Inferior parietal cortex (tissue), 1 donor: ENCODE measurements around the gene BAZ1B.
"Not testable (repeated sequence)": the region's sequence is repeated elsewhere in the genome, so short reads cannot be mapped to it uniquely, and the experiment has no call there.

Experiments
- DNase-seq: peaks from one replicate; pipeline ENCODE4 v3.0.0-alpha.2; 2016; ENCODE audit errors: extremely low spot score

BAZ1B gene

DNA sequence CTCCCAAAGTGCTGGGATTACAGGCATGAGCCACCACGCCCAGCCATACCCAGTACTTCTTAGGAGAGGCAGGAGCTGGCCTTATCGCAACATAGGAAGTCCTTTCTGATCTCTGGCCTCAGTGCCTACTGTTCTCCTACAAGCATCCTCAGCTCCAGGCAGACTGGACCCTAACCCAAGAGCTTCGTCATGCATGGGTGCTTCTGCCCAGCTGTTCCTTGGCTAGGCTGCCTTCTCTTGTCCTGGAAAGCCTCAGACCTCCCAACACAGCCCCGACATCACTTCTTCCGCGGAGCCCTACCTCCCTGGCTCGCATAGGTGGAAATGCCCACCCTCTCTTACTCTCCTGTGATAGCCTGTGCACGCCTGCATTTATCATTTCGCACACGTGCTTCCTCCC, 19.6 kb upstream of the BAZ1B start:
- no peak for DNase-seq

DNA sequence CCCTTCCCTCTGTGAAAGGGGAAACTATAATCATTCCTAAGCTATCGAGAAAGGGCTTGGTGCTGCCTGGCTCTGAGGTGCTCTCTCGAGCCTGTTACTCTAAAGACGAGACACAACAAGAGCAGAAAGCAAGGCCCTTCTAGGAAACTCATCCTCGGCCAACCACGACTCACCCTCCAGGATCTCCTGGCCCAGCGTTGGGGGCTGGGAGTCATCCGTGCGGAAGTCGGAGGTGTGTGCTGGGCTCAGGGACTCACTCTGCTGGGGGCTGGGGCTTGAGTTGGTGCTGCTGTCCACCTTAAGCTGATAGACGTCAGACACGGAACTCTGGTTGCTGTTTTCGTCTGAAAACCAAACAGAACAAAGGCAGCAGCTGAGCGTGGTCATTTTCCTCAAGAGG, 17.6 kb upstream of the BAZ1B start:
- DNase-seq, result no peak

DNA sequence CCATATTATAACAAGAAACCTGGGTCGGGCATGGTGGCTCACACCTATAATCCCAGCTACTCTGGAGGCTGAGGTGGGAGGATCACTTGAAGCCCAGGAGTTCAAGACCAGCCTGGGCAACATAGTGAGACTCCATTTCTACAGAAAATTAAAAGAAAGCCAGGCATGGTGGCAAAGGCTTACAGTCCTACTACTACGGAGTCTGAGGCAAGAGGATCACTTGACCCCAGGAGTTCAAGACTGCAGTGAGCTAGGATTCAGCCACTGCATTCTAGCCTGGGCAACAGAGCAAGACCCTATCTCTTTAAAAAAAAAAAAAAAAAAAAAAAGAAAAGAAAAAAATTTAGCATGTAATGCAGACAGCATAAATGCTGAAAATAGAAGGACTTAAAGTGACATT, 16.4 kb upstream of the BAZ1B start:
- DNase-seq, result not testable (repeated sequence)

DNA sequence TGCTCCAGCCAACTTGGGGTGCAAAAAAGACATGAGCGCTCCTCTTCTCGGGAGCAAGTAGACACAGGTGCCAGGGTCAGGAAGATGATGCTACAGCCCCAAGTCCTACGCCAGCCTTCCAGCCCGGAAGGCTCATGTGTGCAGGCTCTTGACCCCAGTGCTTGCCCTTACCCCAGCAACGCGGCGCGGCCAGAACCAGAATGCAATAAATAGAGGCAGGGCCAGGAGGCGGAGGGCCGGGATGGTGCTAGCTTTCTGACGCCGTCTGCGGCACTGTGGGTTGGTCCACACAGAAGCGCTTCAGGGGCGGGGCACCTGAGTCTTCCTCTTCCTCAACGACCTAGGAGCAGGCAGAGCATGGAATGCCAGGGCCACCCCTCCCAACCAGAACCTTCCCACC, 15.0 kb upstream of the BAZ1B start:
- DNase-seq, result no peak

DNA sequence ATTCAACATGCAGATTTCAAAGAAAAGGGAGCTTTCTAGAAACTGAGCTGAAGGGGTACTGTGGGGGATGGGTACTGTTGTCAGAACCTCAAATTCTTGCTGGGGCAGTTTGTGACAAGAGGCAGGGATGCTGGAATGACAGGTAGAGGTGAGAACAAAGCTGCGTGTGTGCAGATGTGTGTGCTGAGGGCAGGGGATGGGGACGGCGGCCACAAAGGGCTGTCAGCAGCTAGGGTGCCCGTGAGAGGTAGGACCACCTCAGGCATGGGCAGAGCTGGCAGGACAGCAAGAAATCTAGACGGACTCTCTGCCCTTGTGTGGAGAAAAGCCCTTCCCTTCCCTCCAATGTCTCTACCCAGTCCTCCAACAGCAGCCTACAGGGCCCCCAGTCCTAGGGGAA, 14.4 kb upstream of the BAZ1B start:
- DNase-seq, result no peak

DNA sequence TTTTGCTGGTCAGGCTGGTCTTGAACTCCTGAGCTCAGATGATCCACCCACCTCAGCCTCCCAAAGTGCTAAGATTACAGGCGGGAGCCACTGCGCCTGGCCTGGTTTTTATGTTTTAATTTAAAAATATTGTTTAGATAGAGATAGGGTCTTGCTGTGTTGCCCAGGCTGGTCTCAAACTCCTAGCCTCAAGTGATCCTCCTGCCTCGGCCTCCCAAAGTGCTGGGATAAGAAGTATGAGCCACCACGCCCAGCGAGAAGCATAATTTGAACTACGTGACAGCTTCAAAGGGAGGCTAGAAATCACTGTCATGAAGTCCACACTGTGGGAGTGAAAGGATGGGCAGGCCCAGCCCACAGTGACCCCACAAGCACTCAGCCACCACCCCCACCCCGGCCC, 13.8 kb upstream of the BAZ1B start:
- not testable (repeated sequence) for DNase-seq

DNA sequence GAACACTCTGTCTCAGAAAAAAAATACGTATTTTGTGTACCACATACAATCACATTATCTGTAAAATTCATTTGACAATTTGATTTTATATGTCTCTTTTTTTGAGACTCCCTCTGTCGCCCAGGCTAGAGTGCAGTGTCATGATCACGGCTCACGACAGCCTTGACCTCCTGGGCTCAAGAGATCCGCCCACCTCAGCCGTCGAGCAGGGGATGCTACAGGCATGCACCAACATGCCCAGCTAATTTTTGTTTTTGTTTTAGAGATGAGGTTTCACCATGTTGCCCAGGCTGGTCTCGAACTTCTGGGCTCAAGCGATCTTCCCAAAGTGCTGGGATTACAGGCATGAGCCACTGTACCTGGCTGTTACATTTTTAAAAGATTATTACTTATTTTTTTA, 11.6 kb upstream of the BAZ1B start:
- no peak for DNase-seq

DNA sequence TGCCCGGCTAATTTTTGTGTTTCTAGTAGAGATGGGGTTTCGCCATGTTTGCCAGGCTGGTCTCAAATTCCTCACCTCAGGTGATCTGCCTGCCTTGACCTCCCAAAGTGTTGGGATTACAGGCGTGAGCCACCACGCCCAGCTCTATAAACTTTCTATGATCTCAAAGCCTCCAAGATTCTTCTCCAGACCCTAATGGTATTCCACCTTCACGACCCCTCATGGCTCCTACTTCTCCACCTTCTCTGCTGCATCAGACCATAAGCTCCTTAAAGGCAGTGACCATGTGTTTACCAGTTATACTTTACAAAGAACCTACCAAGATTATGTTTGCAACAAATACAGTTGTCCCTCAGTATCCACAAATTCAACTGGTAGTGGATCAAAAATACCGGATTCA, 10.1 kb upstream of the BAZ1B start:
- no peak for DNase-seq

DNA sequence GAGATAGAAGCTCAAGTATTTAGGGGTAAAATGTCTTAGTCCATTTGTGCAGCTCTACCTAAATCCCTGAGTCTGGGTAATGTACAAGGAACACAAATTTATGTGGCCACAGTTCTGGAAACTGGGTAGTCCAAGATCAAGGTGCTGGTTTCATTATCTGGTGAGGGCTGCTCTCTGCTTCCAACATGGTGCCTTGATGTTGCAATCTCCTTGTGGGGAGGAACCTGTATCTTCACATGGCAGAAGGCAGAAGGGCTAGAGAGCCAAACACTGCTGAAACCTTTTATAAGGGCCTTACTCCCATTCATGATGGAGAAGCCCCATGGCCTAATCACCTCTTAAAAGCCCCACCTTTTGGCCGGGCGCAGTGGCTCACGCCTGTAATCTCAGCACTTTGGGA, 8.7 kb upstream of the BAZ1B start:
- no peak for DNase-seq

DNA sequence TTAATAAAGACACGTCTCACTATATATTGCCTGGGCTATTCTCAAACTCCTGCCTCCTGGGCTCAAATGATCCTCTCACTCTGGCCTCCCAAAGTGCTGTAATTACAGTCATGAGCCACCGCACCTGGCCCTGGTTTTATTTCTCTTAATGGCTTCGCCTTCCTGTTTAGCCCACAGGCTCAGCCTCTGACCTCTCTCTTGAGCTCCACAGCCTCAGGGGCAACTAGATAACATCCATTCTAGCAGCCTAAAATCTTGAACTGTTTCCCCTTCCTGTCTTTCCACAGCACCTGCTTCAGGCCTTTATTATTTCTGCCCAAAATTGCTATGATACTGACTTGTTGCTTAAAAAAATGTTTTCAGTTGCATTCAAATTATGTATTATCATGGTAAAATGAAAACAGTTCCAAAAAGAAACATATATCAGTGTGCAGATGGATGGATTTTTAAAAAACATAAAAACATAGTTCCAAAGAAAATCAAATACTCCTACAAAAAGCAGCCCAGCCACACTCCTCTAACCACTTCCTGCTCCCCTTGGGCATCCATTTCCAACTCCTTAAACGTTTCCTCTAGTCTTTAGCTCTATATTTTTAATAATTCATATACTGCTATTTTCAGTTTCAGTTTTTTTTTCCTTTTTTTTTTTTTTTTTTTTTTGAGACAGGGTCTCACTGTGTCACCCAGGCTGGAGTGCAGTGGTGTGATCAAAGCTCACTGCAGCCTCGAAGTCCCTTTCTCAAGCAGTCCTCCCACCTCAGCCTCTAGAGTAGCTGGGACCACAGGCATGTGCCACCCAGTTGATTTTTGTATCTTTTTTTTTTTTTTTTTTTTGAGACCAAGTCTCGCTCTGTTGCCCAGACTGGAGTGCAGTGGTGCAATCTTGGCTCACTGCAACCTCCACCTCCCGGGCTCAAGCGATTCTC, 5.1 kb upstream of the BAZ1B start:
- DNase-seq, result no peak

DNA sequence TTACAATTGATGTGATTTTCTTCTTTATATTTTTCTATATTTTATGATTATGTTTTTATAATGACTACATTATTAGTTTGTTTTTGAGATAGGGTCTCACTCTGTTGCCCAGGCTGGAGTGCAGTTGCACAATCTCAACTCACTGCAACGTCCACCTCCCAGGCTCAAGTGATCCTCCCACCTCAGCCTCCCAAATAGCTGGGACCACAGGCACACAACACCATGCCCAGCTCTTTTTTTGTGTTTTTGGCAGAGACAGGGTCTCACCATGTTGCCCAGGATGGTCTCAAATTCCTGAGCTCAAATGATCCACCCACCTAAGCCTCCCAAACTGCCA, 4.0 kb upstream of the BAZ1B start:
- DNase-seq, result not testable (repeated sequence)

DNA sequence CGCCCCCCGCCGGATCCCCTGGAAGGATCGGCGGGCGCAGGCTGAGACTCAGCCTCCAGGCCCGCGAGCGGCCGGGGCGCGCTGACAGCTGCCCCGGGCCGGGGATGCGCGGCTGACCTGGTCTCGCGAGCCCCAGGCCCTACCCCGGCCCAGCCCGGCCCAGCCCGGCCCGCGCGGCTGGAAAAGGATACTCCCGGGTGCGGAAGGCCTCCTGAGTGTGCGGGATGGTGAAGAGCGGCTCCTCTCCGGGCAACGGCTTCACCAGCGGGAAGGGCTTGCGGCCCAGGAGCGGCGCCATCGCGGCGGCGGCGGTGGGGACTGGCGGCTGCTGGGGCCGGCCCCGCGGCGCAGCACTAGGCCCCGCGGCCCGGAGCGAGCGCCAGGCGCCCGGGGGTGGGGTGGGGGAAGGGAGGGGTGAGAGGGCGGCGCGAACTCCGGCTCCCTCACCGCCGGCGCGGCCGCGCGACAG, 423 bp downstream of the BAZ1B start:
- peak; percentile 29 for DNase-seq

DNA sequence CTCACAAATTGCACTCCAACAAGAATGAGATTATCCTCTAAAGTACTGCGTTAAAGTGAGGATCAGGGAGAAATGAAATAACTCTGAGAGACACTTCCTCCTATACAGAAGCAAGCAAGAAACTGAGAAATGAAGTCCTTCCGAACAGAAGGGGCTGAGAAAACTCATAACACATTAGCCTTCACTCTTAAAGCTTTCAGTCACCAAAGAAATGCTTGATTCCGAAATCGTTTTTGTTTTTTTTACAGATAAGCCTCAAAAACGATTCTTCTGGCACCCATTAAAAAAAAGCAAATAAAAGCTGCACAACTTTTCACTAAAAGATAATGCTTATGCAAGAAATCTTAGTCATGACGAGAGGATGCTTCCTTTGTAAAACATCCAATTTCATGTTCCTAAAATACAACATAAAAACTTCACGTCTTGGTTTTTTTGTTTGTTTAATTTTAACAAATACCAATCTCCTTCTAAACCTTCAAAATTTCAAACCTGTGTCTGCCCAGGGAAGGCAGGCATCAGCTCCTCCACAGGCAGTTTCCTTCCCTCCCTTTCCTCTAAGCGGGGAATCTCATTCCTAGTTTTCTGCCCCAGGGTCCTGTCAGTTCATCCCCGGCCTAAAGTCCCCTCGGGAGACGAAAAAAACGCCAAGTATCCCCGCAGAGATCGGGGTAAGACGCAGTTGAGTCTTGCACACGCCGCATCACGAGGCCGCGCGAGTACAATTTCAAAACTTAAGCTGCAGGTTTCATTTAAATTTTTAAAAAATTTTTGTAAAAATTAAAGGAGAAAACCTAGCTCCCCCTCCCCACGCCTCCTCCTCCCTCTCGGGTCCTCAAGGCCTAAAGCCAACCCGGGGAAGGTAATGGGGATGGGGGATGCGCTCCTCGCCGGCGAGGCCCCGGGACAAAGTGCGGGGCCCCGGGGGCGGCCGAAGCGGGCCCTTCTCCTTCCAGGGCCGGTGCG, 1.1 kb downstream of the BAZ1B start:
- no peak for DNase-seq

DNA sequence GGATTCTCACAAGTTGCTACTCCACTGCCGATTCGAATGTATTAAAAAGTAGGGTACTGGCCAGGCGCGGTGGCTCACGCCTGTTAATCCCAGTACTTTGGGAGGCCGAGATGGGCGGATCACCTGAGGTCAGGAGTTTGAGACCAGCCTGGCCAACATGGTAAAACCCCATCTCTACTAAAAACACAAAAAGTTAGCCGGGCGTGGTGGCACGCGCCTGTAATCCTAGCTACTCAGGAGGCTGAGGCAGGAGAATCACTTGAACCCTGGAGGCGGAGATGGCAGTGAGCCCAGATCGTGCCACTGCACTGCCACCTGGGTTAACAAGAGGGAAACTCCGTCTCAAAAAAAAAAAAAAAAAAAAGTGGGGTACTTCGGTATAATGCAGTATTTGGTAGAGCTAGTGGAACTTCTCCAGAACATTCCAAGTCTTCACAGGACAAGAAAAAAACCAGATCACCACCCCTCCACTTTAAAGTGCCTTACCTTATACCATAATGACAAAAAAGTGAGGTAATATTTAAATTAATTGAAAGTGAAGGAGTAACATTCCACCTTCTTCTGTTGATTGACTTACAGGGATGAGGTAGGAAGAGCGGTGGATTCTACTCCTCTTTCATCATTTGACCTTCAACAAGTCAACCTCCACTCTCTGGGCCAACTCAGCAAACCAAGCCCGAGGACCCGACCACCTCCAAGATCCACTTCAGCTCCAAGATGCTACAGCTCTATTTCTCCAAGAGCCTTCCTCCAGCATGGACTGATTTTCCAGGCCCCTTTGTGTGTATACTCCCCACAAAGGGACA, 2.0 kb downstream of the BAZ1B start:
- no peak for DNase-seq

DNA sequence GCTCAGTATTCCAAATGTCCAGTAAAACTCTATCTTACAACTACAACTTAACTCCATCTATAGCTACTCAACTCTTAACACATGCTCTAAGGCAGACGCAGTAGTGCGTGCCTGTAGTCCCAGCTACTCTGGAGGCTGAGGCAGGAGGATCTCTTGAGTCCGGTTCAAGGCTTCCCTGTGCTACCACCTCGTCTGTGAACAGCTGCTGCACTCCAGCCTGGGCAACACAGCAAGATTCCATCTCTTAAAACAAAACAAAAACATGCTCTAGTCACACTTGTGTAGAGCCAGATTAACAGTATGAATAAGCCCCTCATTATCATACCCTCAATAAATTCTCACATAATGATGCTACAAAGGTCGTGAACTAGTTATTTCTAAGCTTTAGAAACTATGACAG, 3.6 kb downstream of the BAZ1B start:
- no peak for DNase-seq

DNA sequence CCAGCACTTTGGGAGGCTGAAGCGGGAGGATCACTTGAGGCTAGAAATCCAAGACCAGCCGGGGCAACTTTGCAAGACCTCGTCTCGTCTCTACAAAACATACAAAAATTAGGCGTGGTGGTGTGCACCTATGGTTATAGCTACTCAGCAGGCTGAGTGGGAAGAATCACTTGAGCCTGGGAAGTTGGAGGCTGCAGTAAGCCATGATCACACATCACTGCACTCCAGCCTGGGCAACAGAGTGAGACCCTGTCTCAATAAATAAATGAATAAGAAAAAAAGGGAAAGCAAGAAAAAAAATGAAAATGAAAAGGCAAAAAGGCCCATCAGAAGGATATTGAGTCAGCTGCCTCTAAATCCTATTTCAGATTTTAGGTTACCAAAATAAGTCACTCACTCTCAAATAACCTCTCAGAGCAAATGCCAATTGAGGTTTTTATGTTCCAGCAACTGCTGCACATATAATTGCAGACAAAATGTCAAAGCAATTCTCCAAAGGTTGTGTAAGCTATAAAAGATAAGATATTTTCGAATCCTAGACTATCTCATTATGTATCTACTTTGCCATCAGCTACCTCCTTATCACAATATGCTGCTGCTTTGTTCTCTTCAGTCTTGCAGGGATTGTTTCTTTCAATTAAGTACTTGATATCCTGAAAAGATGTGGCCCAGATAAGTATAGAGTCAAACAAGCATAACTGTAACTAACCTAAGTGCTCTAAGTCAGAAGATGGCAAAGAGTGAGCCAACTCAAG, 4.7 kb downstream of the BAZ1B start:
- DNase-seq, result no peak

DNA sequence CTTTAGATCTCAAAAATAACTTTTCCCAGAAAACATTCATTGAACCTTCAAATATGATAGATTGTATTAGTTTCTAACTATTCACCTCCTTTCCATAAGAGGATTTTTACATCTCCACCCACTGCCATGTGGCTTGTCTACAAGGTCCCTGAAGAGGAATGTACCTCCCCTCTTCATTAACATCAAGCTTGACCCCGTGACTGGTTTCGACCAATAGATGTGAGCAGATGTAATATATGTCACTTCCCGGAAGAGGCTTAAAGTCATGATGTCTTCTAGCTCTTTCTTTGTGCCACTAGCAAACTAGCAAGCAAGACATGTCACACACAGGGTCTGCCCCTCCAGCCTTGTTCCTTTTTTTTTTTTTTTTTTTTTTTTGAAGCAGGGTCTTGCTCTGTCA, 6.9 kb downstream of the BAZ1B start:
- DNase-seq, result no peak

DNA sequence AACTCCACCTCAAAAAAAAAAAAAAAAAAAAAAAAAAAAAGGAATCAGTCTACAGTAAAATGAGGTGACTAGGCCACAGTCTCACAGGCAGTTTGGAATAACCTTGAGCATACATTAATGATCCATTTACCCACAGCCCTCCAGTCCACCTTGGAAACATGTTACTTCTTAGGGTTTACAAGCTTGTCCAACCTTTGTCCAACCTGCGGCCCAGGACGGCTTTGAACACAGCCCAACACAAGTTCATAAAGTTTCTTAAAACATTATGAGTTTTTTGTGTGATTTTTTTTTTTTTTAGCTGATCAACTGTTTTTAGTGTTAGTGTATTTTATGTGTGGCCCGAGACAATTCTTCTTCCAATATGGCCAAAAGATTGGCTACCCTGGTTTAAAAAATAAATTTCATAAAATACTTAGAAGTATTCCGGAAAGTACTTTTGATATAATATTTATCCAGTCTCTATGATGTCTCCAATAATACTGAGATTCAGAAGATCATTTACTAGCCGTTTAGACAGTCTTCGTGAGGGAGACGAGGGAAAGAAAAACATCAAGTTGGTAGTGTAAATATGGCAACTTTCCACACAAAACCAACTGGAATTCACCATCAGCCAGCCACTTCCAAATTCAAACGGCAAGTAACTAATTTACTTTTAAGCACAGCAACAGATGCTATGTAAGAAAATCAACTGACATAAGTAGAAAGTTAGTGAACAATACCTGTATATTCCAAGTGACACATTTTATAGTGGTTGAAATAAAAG, 9.9 kb downstream of the BAZ1B start:
- DNase-seq, result no peak

DNA sequence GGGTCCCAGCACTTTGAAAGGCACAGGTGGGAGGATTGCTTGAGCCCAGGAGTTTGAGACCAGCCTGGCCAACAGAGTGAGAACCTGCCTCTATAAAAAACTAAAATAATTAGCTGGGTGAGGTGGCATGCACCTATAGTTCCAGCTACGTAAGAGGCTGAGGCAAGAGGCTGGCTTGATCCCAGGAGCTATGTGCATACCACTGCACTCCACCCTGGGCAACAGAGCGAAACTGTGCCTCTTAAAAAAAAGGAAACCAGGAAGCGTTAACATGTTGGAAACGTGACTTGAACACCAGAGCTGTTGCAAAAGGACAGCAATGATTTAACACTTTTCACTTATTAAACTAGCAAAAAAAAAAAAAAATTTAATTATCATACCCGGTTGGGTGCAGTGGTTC, 12.6 kb downstream of the BAZ1B start:
- DNase-seq, result no peak

DNA sequence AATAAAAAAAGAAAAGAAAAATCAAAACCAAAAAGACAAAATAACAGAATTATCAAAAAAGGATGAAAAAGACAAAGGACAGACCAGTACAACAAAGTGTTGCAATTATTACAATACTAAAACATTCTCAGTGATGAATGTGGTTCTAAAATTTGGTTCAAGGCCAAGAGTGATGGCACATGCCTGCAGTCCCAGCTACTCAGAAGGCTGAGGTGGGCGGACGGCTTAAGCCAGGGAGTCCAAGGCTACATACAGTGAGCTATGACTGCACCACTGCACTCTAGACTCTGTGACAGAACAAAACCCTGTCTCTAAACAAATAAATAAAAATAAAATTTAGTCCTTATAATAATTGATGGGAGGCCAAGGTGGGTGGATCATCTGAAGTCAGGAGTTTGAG, 14.5 kb downstream of the BAZ1B start:
- DNase-seq, result no peak
